Gastrocnemius medialis (tissue), 4 donors: ENCODE data around the gene ANKS1B.

Experiments used
- CTCF ChIP-seq, 5 experiments: fragments of 450-650 bp in 3 of 5; fragments of 200-600 bp in 2 of 5; sonication (generic) in 2 of 5; IDR thresholded peaks in 4 of 5; conservative IDR thresholded peaks in 1 of 5; 1 replicate in 4 of 5; 2 replicates in 1 of 5; pipeline ENCODE4 v1.5.1; 2016 to 2019; ENCODE audit warnings: antibody characterized with exemption in 5 of 5, mild to moderate bottlenecking in 3 of 5, moderate library complexity in 3 of 5
- POLR2A ChIP-seq, 2 donors: fragments of 450-650 bp; IDR thresholded peaks; one replicate each; pipeline ENCODE4 v1.6.1; 2017; ENCODE audit warnings: antibody characterized with exemption in 2 of 2, mild to moderate bottlenecking in 2 of 2, moderate library complexity in 2 of 2

GRCh38 chr12:98861251-98861650 is 1123.5 kb downstream of the ANKS1B start:
- TF ChIP-seq CTCF (IDR thresholded peaks at IDR 0.05 in 4 of 5, conservative IDR thresholded peaks at IDR 0.05 in 1 of 5) (no peak), POLR2A (IDR thresholded peaks at IDR 0.05) (no peak)
